GM18502 (cell line): ENCODE measurements around the gene CCDC12.

Source experiments
- ATAC-seq: cut with Tn5 transposase; IDR thresholded peaks from one replicate; pipeline ENCODE4 v1.9.1; 2021; ENCODE audit warnings: mild to moderate bottlenecking; ENCODE audit not compliant: unreplicated experiment, poor library complexity

Gene CCDC12

DNA sequence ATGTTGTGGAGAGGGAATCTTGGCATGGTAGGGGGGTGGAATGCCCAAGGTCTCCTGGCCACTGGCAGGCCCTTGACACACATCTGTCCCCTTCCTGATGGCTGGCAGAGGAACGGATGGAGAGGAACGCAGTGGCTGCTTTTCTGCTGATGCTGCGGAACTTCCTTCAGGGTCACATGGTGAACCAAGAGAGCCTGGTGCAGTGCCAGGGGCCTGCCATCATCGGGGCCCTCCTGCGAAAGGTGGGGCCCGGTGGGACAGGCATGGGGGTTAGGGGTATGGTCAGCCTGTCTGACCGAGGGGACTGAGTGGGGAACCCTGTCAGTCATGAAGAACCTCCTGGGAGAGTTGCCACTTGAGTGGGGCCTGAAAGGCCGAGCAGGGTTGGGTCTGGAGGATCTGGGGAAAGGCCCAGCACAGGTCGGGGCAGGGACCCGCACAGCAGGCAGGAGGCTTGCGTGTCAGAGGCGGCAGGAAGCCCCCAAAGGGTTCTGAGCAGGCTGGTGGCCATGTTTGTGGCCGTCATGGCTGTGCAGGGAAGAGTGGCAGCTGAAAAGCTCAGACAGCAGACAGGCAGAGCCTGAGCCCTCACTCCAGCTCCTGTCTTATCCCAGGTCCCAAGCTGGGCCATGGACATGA is 21.0 kb upstream of the CCDC12 start:
- ATAC-seq = no peak

DNA sequence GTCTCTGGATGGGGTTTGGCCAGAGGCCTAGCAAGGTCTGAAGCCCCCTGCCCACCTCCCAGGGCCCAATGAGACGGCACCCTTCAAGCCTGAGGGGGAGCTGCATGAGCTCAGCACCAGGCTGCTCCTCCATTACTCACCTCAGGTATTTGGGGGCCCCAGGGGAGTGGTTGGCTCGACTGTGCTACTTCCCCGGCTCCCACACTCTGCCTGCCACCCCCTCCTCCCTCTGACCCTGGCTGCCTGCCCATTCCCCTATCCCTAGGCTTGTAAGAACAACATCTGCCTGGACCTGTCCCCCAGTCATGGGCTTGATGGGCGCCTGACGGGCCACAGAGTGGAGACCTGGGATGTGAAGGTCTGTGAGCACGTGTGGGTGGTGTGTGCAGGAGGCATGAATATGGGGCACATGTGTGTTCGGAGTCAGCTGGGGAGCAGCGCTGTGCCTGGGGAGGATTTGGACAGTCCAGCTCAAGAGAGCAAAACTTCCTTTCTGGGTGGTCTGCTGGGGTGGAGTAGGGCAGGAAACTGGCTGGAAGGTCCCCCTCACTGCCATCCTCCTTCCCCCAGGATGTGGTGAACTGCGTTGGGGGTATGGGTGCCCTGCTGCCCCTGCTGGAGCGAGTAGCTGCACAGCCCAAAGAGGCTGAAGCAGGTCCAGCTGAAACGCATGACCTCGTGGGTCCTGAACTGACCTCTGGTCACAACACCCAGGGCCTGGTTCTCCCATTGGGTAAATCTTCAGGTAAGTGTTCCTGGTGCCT is 20.3 kb upstream of the CCDC12 start:
- no peak for ATAC-seq

- ATAC-seq = no peak
Measured at GRCh38 chr3:46995901-46996562, 19.5 kb upstream of the CCDC12 start.

- no peak for ATAC-seq
Measured at GRCh38 chr3:46994801-46995731, 18.5 kb upstream of the CCDC12 start.

DNA sequence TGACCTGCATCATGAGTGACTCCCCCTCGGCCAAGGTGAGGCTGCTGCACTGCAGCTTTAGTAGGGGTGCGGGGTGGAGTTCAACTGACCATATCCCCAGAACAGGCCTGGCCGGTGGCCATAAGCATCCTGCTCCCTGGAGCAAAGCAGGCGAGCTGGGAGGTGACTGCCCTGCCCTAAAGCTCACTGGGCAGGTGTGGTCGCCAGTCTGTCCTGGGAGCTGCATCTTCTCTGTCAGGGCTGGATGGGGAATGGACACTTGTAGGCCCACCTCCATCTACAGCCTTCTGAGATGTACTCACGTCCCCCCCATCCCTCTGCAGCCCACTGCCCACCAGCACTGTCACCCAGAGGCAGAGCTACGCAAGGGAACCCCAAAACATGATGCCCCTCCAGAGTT is 17.4 kb upstream of the CCDC12 start:
- no peak for ATAC-seq

DNA sequence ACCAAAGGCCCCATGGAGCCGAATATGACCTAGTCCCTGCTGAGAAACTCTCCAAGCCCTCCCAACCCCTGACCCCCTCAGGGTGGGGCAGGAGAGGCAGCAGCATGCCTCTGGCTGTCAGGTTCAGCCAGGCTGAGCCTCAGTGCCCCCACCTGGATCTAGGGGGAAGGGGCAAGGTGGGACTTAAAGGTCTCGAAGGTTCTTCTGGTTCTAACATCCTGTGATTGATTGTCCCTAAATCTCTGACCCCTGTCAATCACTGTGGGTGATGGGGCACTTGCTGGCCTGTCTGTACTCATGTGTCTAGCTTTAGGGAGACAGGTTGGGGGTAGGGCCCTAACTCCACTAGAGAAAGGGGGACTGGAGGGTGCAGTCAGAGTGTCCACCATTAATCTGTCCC is 16.7 kb upstream of the CCDC12 start:
- ATAC-seq = no peak

- no peak for ATAC-seq
Measured at GRCh38 chr3:46992231-46992630, 15.7 kb upstream of the CCDC12 start.

- no peak for ATAC-seq
Measured at GRCh38 chr3:46991406-46992165, 15.0 kb upstream of the CCDC12 start.

- peak; percentile 56 for ATAC-seq
Measured at GRCh38 chr3:46990573-46991374, 14.2 kb upstream of the CCDC12 start.

GRCh38 chr3:46989146-46989810 is 12.7 kb upstream of the CCDC12 start:
- ATAC-seq = no peak

- no peak for ATAC-seq
Measured at GRCh38 chr3:46988616-46989015, 12.1 kb upstream of the CCDC12 start.

GRCh38 chr3:46987743-46988401 is 11.3 kb upstream of the CCDC12 start:
- peak; percentile 76 for ATAC-seq

GRCh38 chr3:46987319-46987742 is 10.8 kb upstream of the CCDC12 start:
- no peak for ATAC-seq

DNA sequence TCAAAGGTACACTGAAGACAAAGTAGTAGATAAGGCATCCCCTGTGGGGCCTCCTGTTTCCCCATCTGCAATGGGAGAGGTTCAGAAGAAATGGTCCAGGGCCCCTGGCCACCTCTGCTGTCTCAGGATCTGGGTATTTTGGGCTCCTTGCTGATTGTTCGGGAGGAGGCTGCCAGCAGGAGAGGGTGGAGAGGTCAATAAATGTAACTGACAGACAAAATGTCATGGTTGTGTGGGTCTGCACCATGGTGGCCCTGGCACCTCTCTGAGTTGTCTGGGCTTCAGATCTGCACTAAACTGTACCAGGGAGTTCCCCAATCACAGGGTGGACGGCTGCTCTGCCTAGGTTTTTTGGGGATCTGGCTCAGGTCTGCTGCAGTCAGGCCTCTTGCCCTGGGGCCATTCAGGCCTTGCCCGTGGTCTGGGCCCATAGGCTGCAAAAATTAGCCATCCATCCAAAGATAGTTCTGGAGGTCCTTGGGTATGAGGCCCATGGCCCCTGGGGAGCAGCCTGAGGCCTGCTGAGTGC is 10.3 kb upstream of the CCDC12 start:
- ATAC-seq = no peak

DNA sequence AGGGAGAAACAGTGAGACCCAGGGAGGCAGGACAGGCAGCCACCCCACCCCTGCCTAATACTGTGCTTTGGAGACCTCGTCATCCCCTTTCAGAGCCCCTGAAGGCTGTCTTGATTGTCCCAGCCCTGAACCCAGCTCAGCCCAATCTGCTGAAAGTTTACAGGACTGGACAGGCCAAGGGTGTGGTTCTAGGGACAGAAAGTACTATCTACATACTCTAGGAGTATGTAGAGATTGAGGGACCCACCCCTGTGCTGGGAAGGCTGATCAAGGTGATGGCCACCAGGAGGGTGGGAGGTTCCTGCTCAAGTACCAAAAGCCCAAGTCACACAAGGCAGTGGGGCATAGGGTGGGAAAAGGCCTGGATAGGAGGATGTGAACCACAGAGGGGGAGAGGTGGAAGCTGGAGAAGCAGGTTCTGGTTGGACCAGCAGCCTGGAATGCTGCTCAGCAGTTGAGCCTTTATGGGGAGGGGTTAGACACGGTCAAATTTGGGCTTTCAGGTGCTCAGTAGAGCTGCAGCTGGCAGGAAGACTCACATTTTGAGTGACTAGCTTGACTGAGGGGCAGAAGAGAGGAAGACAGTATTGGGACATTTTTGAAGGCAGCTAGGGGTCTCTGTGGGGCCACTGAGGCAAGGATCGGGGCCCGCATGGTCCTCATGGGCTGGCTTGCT is 9.6 kb upstream of the CCDC12 start:
- ATAC-seq = no peak

DNA sequence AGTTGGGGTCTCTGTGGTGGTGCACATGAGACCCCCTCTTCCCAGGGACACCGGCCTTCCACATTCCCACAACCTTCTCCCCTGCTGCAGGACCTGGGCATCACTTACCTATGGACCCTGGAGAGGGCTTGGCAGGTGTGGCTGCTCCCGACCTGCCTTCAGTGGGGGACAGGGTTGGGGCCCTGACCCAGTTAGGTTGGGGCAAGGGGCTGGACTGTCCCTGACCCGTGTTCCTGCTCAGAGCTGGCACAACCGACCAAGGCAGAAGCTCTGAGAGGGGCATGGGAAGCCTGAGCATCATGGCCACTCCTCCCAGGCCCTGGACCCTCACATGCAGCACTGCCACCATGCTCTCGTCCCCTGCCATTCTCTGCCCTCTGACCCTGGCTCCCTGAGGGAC is 9.0 kb upstream of the CCDC12 start:
- ATAC-seq = no peak
